Endothelial cell of umbilical vein (primary cell): ENCODE results near the gene FOCAD.

ENCODE experiments used
- CTCF ChIP-seq, 2 donors: IDR thresholded peaks; 1 replicate in 1 of 2; 2 replicates in 1 of 2; pipeline ENCODE4 v1.5.1; 2011; ENCODE audit warnings: low read length in 2 of 2, mild to moderate bottlenecking in 2 of 2, moderate library complexity in 2 of 2, control low read depth in 1 of 2, inconsistent platforms in 1 of 2, low read depth in 1 of 2; ENCODE audit not compliant: insufficient read depth in 1 of 2; ENCODE audit errors: extremely low read depth in 1 of 2
- EZH2 ChIP-seq: IDR thresholded peaks from 2 replicates; pipeline ENCODE4 v1.6.1; 2012; ENCODE audit warnings: borderline replicate concordance, low read depth, mild to moderate bottlenecking, moderate library complexity, low read length, inconsistent platforms; ENCODE audit not compliant: severe bottlenecking
- FOS ChIP-seq: IDR thresholded peaks from 2 replicates; pipeline ENCODE4 v1.6.1; 2011; ENCODE audit warnings: mild to moderate bottlenecking, low read length, moderate library complexity, borderline replicate concordance; ENCODE audit not compliant: insufficient read depth
- JUN ChIP-seq: IDR thresholded peaks from 2 replicates; pipeline ENCODE4 v1.6.1; 2011; ENCODE audit warnings: borderline replicate concordance, low read depth; ENCODE audit not compliant: insufficient read length, insufficient read depth
- MAX ChIP-seq: IDR thresholded peaks from 2 replicates; pipeline ENCODE4 v1.6.1; 2011; ENCODE audit not compliant: insufficient read depth, insufficient read length
- MYC ChIP-seq: IDR thresholded peaks from one replicate; pipeline ENCODE4 v1.6.1; 2011; ENCODE audit warnings: mild to moderate bottlenecking, low read depth, low read length
- POLR2A ChIP-seq: IDR thresholded peaks from 2 replicates; pipeline ENCODE4 v1.6.1; 2012; ENCODE audit warnings: low read depth, mild to moderate bottlenecking, control low read depth, low read length
- POLR2AphosphoS5 ChIP-seq: IDR thresholded peaks from 2 replicates; pipeline ENCODE4 v1.6.1; 2012; ENCODE audit warnings: low read depth, mild to moderate bottlenecking, control low read depth, low read length, moderate library complexity; ENCODE audit not compliant: insufficient read depth

- TF ChIP-seq CTCF (IDR thresholded peaks at IDR 0.05; ENCODE audit: extremely low read depth in 1 of 2, insufficient read depth in 1 of 2, low read depth in 1 of 2, low read length in 2 of 2) (no peak), POLR2A (no peak), MAX (no peak), EZH2 (no peak), POLR2AphosphoS5 (no peak), FOS (no peak), JUN (no peak), MYC (no peak)
Measured at GRCh38 chr9:20863945-20864344, 179.9 kb downstream of the FOCAD start.
